WI38 (cell line): ENCODE data around the gene RELT.

Experiments used
- H3K4me3 ChIP-seq: 2 replicates; pipeline ENCODE4 v1.5.1; 2011; ENCODE audit warnings: low read depth, mild to moderate bottlenecking, control low read depth, low read length
- TF ChIP-seq, protein P1 (sequence below): IDR thresholded peaks from 2 replicates; pipeline ENCODE4 v1.5.1; 2012; ENCODE audit warnings: low read depth, mild to moderate bottlenecking, control low read depth, low read length

Gene RELT

DNA sequence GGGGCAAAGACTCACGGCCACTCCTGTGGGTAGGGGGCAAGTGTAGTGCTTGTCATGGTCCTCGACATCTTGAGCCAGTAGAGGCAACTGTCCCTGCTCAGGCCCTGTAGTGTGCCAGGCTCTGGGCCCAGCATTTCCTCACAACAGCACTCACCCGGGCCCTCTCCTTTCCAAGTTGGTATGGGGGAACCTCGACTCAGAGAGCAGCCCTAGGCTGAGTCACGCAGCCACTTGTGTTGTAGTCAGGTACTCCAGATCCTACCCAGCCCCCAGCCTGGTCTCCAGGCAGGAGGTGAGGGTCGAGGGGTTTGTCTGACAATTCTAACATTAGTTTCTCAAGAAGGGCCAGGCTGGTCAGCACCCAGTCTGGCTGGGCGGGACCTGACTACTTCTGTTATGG is 4.1 kb downstream of the RELT start:
- no peak overlapping the region for H3K4me3 ChIP-seq
- TF ChIP-seq, protein P1, sequence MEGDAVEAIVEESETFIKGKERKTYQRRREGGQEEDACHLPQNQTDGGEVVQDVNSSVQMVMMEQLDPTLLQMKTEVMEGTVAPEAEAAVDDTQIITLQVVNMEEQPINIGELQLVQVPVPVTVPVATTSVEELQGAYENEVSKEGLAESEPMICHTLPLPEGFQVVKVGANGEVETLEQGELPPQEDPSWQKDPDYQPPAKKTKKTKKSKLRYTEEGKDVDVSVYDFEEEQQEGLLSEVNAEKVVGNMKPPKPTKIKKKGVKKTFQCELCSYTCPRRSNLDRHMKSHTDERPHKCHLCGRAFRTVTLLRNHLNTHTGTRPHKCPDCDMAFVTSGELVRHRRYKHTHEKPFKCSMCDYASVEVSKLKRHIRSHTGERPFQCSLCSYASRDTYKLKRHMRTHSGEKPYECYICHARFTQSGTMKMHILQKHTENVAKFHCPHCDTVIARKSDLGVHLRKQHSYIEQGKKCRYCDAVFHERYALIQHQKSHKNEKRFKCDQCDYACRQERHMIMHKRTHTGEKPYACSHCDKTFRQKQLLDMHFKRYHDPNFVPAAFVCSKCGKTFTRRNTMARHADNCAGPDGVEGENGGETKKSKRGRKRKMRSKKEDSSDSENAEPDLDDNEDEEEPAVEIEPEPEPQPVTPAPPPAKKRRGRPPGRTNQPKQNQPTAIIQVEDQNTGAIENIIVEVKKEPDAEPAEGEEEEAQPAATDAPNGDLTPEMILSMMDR = no peak

DNA sequence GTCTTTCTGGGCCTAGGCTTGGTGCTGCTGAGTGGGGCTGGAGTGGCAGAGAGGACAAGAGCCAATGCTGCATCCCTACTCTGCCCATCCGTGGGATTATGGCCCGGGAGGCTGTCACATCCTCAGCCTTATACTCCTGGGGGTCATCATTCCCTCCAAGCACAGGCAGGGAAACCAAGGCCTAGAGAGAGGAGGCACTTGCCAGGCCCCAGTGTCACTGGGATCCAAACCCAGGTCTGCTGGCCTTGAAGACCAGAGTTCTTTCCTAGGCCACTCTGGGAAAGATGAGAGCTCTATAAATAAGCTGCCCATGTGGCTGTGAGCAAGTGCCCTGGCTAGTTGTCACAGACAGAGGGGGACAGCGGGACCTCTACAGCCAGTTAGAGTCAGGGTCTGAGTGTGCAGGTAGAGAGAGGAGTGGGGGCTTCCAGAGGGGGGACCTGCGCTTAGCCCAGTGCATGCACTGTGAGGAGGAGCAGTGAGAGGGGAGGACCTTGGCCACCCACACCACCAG is 4.8 kb downstream of the RELT start:
- TF ChIP-seq, protein P1 = no peak
- H3K4me3 ChIP-seq = no peak overlapping the region

DNA sequence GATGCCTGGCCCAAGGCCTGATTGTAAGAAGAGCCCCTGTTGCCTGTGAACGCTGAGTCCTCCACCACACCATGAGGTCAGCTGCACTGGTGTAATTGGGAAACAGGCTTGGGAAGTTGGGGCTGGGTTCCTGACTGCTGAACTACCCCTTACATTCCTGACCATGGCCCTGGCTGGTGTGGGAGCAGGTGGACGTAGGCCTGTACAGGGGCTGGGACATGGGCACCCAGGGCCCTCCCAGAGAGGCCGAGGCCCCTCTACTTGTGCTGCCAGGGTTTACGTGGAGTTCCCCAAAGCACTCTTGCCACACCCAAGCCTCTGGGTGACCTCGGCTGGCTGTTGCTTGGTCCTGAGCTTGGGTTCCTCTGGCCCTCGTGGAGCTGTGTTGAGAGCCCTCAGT is 5.4 kb downstream of the RELT start:
- TF ChIP-seq, protein P1 = no peak
- H3K4me3 ChIP-seq = no peak overlapping the region

DNA sequence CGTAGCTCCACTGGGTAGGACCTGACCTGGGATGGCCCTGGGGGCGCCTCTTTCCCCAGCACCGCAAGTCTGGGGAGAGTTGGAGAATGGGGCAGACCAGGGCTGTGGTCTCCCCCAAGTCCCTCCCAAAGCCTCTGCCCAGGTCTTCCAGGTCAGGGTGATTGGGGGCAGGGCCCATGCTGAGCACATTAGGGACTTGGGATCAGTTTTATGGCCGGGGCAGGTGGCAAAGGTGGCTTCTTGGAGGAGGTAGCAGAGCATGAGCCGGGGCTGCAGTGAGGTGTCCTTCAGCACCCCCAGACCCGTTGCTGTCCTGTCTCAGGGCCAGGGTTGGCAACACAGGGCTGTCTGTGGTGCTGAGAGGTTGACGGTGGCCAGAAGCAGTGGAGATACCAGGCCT is 6.0 kb downstream of the RELT start:
- TF ChIP-seq, protein P1 = no peak
- no peak overlapping the region for H3K4me3 ChIP-seq

DNA sequence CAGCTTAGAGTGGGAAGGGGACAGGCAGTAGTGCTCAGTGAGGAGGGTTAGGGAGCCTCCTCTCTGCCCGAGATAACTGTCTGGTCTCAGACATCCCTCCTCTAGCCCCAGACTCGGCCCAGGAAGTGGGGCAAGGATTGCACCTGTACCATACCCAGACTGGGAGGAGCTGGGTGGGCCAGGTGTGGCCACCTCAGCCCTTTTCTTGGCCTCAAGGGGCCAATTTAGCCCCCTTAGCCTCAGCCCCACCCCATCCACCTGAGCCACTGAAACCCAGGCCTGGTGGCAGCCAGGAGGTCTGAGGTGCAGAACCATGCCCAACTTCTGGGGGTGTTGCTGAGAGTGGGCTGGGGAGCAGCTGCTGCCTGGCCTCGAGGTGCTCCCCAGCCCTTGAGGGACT is 6.5 kb downstream of the RELT start:
- H3K4me3 ChIP-seq = no peak overlapping the region
- TF ChIP-seq, protein P1 = no peak

DNA sequence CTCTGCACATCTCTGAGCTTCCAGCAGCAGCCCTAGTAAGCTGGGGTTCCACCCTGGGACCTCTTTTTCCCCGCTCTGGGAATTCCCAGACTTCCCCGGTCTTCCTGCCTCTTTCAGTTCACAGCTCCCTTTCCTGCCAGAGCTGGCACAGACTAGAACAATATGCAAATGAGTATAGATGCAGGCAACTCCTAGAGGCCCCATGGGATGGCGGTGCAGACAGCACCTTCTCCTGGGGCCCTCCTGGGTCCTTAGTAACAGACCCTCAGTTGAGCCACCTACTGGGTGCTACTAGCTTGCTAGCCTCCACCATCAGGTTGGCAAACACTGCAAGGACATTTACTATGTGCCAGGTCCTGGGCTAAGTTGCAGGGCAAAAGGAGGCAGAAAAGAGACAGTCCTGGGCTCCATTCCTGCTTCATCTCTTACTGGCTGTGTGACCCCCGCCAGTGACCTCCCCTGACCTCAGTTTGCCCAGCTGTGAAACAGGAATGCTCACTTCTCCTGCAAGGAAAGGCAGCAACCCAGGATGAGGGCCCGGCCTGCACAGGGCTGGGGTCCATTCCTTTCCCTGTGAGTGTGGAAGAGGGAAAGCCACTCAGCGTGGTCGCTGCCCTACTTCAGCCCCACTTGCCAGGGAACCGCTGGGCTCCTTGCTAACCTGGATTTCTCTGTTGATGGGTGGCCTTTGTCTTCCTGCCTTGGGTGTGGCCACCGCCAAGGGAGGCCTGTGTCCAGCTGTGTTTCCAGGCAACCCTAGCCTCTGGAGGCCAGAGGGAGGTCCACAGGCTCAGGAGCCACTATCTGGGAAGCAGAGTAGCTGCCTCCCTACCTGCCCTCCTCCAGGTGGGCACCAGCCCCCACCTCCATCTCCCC is 7.3 kb downstream of the RELT start:
- H3K4me3 ChIP-seq = no peak overlapping the region

DNA sequence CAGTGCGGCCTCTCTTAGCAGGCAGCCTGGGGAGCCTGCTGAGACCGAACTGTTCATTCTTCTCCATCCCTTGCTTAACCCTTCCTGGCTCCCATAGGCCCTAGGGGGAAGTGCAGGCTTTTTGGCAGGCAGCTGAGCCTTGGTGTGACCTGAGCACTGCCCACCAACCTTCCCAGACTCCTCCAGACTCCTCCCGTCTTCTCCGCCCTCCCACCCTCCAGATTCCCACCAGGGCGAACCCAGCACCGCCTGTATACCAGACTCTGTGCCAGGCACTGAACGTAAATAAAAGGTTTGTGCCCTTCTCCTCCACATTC is 7.9 kb downstream of the RELT start:
- TF ChIP-seq, protein P1 = no peak
- no peak overlapping the region for H3K4me3 ChIP-seq

More for the DNA sequence above, 7.3 kb downstream of the RELT start:
- TF ChIP-seq, protein P1 = no peak
